Measurements from ENCODE around the gene ELAPOR2. TPM values are rescaled to one million over a fixed set of nuclear protein-coding genes. Genes with fewer than 3 reads are reported as not detected.

The ELAPOR2 gene
- total RNA-seq, result 1.8 and 8.9 TPM in 2 replicates

GRCh38 chr7:87059525-87060287, at the start of gene ELAPOR2:
Gene ELAPOR2 (minus strand): TSS chr7:87059654. CDS start chr7:87059513, 141 bp downstream.

Other genes starting within 250 kb of the ELAPOR2 start
- 78.1 and 106 TPM in 2 replicates for gene DMTF1, start 92.8 kb upstream of the ELAPOR2 start, total RNA-seq
- gene TMEM243, start 160.1 kb upstream of the ELAPOR2 start, total RNA-seq, result 30.9 and 35.0 TPM in 2 replicates